ENCODE measurements around the gene PSMB5.

- TF ChIP-seq POLR2A (IDR thresholded peaks at IDR 0.05) (no peak), CTCF (IDR thresholded peaks at IDR 0.05) (no peak)
Observed at GRCh38 chr14:23006188-23006534, 28.5 kb downstream of the PSMB5 start.
